CD4-positive, CD25-positive, alpha-beta regulatory T cell (primary cell): ENCODE results near the gene ACIN1. TPM values are rescaled to one million over a fixed set of nuclear protein-coding genes. Genes with fewer than 3 reads are reported as not detected.

Experiments
- ATAC-seq, 2 donors: fragments of 150-1000 bp; cut with Tn5 transposase; one replicate each; pipeline ENCODE4 v1.10.0; 2021; ENCODE audit warnings: low read depth in 2 of 2, moderate number of reproducible peaks in 2 of 2, moderate library complexity in 1 of 2
- DNase-seq, 3 donors: peaks; one replicate each; pipeline versions ENCODE4 v3.0.0 to v3.0.0-alpha.2; 2012 to 2022; ENCODE audit warnings: mixed read lengths in 1 of 3
- H3K27ac ChIP-seq: one replicate; pipeline ENCODE4 v1.7.0; 2013; ENCODE audit warnings: mild to moderate bottlenecking, low read length; ENCODE audit not compliant: insufficient read depth, poor library complexity, severe bottlenecking
- H3K27me3 ChIP-seq: one replicate; pipeline ENCODE4 v1.7.0; 2013; ENCODE audit warnings: low read length; ENCODE audit not compliant: control insufficient read depth, insufficient read depth
- H3K36me3 ChIP-seq: one replicate; pipeline ENCODE4 v1.7.0; 2013; ENCODE audit warnings: mild to moderate bottlenecking, low read length, moderate library complexity; ENCODE audit not compliant: control insufficient read depth, insufficient read depth
- H3K4me1 ChIP-seq: 2 replicates; pipeline ENCODE4 v1.7.0; 2013; ENCODE audit warnings: mild to moderate bottlenecking, low read length; ENCODE audit not compliant: insufficient read depth, control insufficient read depth, poor library complexity, severe bottlenecking
- H3K4me3 ChIP-seq: one replicate; pipeline ENCODE4 v1.7.0; 2013; ENCODE audit warnings: low read depth, mild to moderate bottlenecking, low read length, moderate library complexity
- H3K9me3 ChIP-seq, 2 experiments: 1 replicate in 1 of 2; 2 replicates in 1 of 2; pipeline ENCODE4 v1.7.0; 2013; ENCODE audit warnings: low read length in 2 of 2, mild to moderate bottlenecking in 1 of 2, moderate library complexity in 1 of 2; ENCODE audit not compliant: control insufficient read depth in 2 of 2
- H3K27ac Mint-ChIP-seq, 3 donors: one replicate each; pipeline ENCODE4 v1.8.0; 2020 to 2022; ENCODE audit warnings: mild to moderate bottlenecking in 3 of 3, mixed read lengths in 3 of 3, moderate library complexity in 2 of 3
- H3K27me3 Mint-ChIP-seq: one replicate; pipeline ENCODE4 v1.8.0; 2022; ENCODE audit warnings: mild to moderate bottlenecking, mixed read lengths
- H3K36me3 Mint-ChIP-seq: one replicate; pipeline ENCODE4 v1.8.0; 2020; ENCODE audit warnings: mixed read lengths
- H3K4me1 Mint-ChIP-seq, 4 donors: one replicate each; pipeline ENCODE4 v1.8.0; 2020 to 2022; ENCODE audit warnings: mixed read lengths in 4 of 4, mild to moderate bottlenecking in 1 of 4
- H3K4me3 Mint-ChIP-seq, 4 donors: one replicate each; pipeline ENCODE4 v1.8.0; 2020 to 2022; ENCODE audit warnings: mild to moderate bottlenecking in 4 of 4, mixed read lengths in 4 of 4, moderate library complexity in 3 of 4
- H3K9me3 Mint-ChIP-seq, 7 donors: one replicate each; pipeline ENCODE4 v1.8.0; 2020 to 2022; ENCODE audit warnings: mixed read lengths in 7 of 7, mild to moderate bottlenecking in 3 of 7, moderate library complexity in 2 of 7
- polyA plus RNA-seq, 4 donors: library from polyadenylated mRNA; unstranded; fragments of 300-500 nt; fragmentation: Illumina TruSeq; gene quantifications; one replicate each; pipeline ENCODE4 v1.2.3, GENCODE V29; 2021
- total RNA-seq: library from RNA; stranded (reverse); gene quantifications from one replicate; pipeline ENCODE4 v1.2.3, GENCODE V29; 2022

The ACIN1 gene
- total and polyA plus RNA-seq, 5 donors from 2014 or later, result 6.8 to 340 (median 7.7) TPM

- H3K36me3 Mint-ChIP-seq, result peaks cover 13% of the 10 kb centered on the region
- Histone ChIP-seq H3K4me1 (peaks cover 2% of the 10 kb centered on the region), H3K4me3 (no peak overlapping the region), H3K27ac (no peak overlapping the region), H3K27me3 (no peaks in the 10 kb centered on the region), H3K36me3 (peaks cover 17% of the 10 kb centered on the region), H3K9me3 (no peaks in the 10 kb centered on the region)
- peaks cover 7% of the 10 kb centered on the region for H3K27me3 Mint-ChIP-seq
- no peak for DNase-seq
- peak overlapping the region in 1 of 3 donors; percentile 91 for H3K27ac Mint-ChIP-seq
- peaks cover 8 to 17% (median 10%) of the 10 kb centered on the region in 4 donors for H3K4me1 Mint-ChIP-seq
- ATAC-seq, result no peak
- H3K4me3 Mint-ChIP-seq, result peak overlapping the region in 1 of 4 donors; percentile 8
- H3K9me3 Mint-ChIP-seq, result no peaks in the 10 kb centered on the region
Observed at GRCh38 chr14:23101986-23102625, 7.2 kb upstream of the ACIN1 start.

DNA sequence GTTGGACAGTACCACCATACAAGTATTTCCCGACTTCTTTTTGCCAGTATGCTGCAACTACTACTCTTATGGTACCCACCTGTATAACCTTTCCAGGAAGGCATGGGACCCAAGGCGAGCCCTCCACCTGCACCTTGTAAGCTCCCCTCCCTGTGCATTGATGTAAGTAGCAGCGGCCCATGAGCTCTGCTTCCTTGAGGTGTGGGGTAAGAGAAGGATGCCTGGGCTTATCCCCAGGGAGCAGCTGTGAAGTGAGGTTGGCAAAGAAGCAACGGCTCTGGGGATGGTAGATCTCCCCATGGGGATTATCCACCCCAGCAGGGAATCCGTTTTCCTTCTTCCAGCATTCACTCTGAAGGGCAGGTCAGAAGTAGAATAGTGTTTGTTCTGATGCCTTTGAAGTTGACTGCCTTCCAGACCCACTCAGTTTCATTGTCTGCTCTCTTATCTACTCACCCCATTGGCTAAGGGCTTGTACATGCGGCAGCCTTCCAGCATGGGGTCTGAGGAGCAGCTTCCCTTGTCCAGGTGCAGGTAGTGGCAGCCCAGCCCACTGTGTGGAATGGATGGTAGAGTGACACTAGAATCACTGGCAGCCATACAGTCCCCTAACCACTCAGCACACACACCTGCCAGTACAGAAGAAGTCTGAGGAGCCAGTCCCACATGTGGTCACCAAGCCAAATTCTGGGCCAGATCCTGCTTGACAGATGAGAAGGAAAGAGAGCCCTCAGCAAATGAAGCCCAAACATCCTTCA is 6.5 kb upstream of the ACIN1 start:
- ATAC-seq (no peak), DNase-seq (no peak)
- Histone ChIP-seq H3K4me3 (no peak overlapping the region), H3K9me3 (no peaks in the 10 kb centered on the region), H3K4me1 (peaks cover 9% of the 10 kb centered on the region), H3K27ac (no peak overlapping the region), H3K27me3 (no peaks in the 10 kb centered on the region), H3K36me3 (peaks cover 17% of the 10 kb centered on the region)
- Mint-ChIP-seq H3K4me1 (peaks cover 10 to 18% (median 15%) of the 10 kb centered on the region in 4 donors), H3K4me3 (peak overlapping the region in 1 of 4 donors; percentile 12), H3K27ac (no peak overlapping the region), H3K27me3 (peaks cover 4% of the 10 kb centered on the region), H3K9me3 (no peaks in the 10 kb centered on the region), H3K36me3 (peaks cover 16% of the 10 kb centered on the region)

DNA sequence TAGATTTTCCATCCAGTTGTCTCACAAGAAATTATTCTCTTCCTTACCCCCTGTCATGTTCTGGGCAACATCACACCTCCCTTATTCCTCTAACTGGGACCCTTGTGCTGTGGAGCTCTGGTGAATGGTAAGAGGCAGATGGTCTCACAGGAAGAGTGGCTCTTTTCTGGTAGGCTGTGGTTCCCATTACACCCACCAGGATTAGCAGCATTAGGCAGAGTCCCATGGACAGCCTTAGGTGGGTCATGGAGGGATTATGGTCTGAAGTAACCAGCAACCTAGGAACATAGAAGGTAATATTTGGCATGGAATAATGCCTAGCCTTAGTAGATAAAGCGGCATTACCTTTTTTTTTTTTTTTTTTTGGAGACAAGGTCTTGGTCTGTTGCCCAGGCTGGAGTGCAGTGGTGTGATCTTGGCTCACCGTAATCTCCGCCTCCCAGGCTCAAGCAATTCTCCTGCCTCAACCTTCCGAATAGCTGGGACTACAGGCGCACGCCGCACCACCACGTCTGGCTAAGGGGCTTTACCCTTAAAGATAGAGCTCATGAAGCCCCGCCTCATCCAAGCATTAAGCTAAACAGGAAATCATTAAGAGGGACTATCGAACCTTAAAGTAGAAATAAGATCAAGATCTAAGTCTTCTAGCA is 4.4 kb upstream of the ACIN1 start:
- peaks cover 17% of the 10 kb centered on the region for H3K36me3 ChIP-seq
- H3K27ac ChIP-seq, result no peak overlapping the region
- Mint-ChIP-seq H3K36me3 (peaks cover 16% of the 10 kb centered on the region), H3K4me1 (peaks cover 13 to 18% (median 15%) of the 10 kb centered on the region in 4 donors), H3K4me3 (no peak overlapping the region), H3K27ac (peak overlapping the region in 1 of 3 donors; percentile 52), H3K9me3 (no peaks in the 10 kb centered on the region), H3K27me3 (peaks cover 4% of the 10 kb centered on the region)
- no peak overlapping the region for H3K4me3 ChIP-seq
- H3K4me1 ChIP-seq, result peaks cover 18% of the 10 kb centered on the region
- H3K27me3 ChIP-seq, result no peaks in the 10 kb centered on the region
- ATAC-seq, result no peak
- DNase-seq, result no peak
- H3K9me3 ChIP-seq, result no peaks in the 10 kb centered on the region

GRCh38 chr14:23097786-23098185 is 2.9 kb upstream of the ACIN1 start:
- H3K27ac Mint-ChIP-seq, result peak overlapping the region in 1 of 3 donors; percentile 76
- H3K9me3 Mint-ChIP-seq, result no peaks in the 10 kb centered on the region
- Histone ChIP-seq H3K27ac (no peak overlapping the region), H3K4me1 (peaks cover 33% of the 10 kb centered on the region), H3K27me3 (no peaks in the 10 kb centered on the region), H3K36me3 (peaks cover 17% of the 10 kb centered on the region), H3K9me3 (no peaks in the 10 kb centered on the region), H3K4me3 (peak overlapping the region; percentile 98)
- peaks cover 13 to 27% (median 22%) of the 10 kb centered on the region in 4 donors for H3K4me1 Mint-ChIP-seq
- peaks cover 4% of the 10 kb centered on the region for H3K27me3 Mint-ChIP-seq
- peaks cover 16% of the 10 kb centered on the region for H3K36me3 Mint-ChIP-seq
- peak overlapping the region in 1 of 4 donors; percentile 56 for H3K4me3 Mint-ChIP-seq
- DNase-seq (no peak), ATAC-seq (no peak)

- Mint-ChIP-seq H3K27me3 (no peaks in the 10 kb centered on the region), H3K27ac (no peak within 1 kb of the TSS), H3K9me3 (no peaks in the 10 kb centered on the region), H3K4me3 (no peak within 1 kb of the TSS), H3K4me1 (peaks cover 14 to 43% (median 32%) of the 10 kb centered on the region in 4 donors), H3K36me3 (peaks cover 24% of the 10 kb centered on the region)
- no peaks in the 10 kb centered on the region for H3K9me3 ChIP-seq
- H3K4me3 ChIP-seq, result peak within 1 kb of the TSS; percentile 98
- peak within 1 kb of the TSS; percentile 99 for H3K27ac ChIP-seq
- H3K27me3 ChIP-seq, result no peaks in the 10 kb centered on the region
- H3K36me3 ChIP-seq, result peaks cover 40% of the 10 kb centered on the region
- ATAC-seq (peak; percentile 91 to 93), DNase-seq (peak; percentile 99 to 100 (median 100))
- peaks cover 36% of the 10 kb centered on the region for H3K4me1 ChIP-seq
Observed at GRCh38 chr14:23095196-23096108, 516 bp upstream of the ACIN1 start, which contains the start of gene C14orf119. Gene C14orf119, plus strand, starts transcription at chr14:23095505. Its CDS starts 2,154 bp downstream, at chr14:23097659.

- ATAC-seq, result no peak
- H3K4me3 Mint-ChIP-seq, result no peak overlapping the region
- peak in 1 of 3 donors; percentile 42 for DNase-seq
- H3K27ac ChIP-seq, result peak overlapping the region; percentile 99
- no peaks in the 10 kb centered on the region for H3K9me3 ChIP-seq
- peaks cover 53% of the 10 kb centered on the region for H3K36me3 ChIP-seq
- peak overlapping the region; percentile 98 for H3K4me3 ChIP-seq
- H3K27ac Mint-ChIP-seq, result no peak overlapping the region
- H3K9me3 Mint-ChIP-seq, result no peaks in the 10 kb centered on the region
- H3K4me1 ChIP-seq, result peaks cover 36% of the 10 kb centered on the region
- peaks cover 18 to 48% (median 36%) of the 10 kb centered on the region in 4 donors for H3K4me1 Mint-ChIP-seq
- peaks cover 32% of the 10 kb centered on the region for H3K36me3 Mint-ChIP-seq
- no peaks in the 10 kb centered on the region for H3K27me3 ChIP-seq
- no peaks in the 10 kb centered on the region for H3K27me3 Mint-ChIP-seq
Observed at GRCh38 chr14:23093991-23094665, 808 bp downstream of the ACIN1 start.
